HepG2 (cell line): ENCODE results near the gene DSG4. TPM values are rescaled to one million over a fixed set of nuclear protein-coding genes. Genes with fewer than 3 reads are reported as not detected.

ENCODE experiments used
- BRCA1 ChIP-seq: sonication (generic); formaldehyde crosslinking; IDR thresholded peaks from 2 replicates; pipeline ENCODE4 v1.4.0; 2020; ENCODE audit warnings: missing genetic modification reagents
- CC2D1A ChIP-seq: sonication (generic); formaldehyde crosslinking; IDR thresholded peaks from 2 replicates; pipeline ENCODE4 v1.8.1; 2023; ENCODE audit warnings: mild to moderate bottlenecking, missing genetic modification reagents
- CREB1 ChIP-seq, 2 experiments: fragments of 450-650 bp in 1 of 2; IDR thresholded peaks; 2 replicates each; pipeline ENCODE4 v1.6.1; 2016 to 2017; ENCODE audit warnings: control low read depth in 1 of 2, mild to moderate bottlenecking in 1 of 2, missing compliant biosample characterization in 1 of 2, missing genetic modification characterization in 1 of 2
- DRAP1 ChIP-seq: IDR thresholded peaks from 2 replicates; pipeline ENCODE4 v1.6.1; 2016; ENCODE audit warnings: missing genetic modification reagents, missing compliant biosample characterization
- FOXO1 ChIP-seq: sonication (generic); formaldehyde crosslinking; IDR thresholded peaks from 2 replicates; pipeline ENCODE4 v1.4.0; 2020; ENCODE audit warnings: missing genetic modification reagents
- FOXO4 ChIP-seq: sonication (generic); formaldehyde crosslinking; conservative IDR thresholded peaks from 2 replicates; pipeline ENCODE4 v1.8.1; 2023; ENCODE audit warnings: missing genetic modification reagents
- KDM6A ChIP-seq: IDR thresholded peaks from 2 replicates; pipeline ENCODE4 v1.6.1; 2016; ENCODE audit warnings: low read depth
- MED1 ChIP-seq: sonication (generic); formaldehyde crosslinking; IDR thresholded peaks from 2 replicates; pipeline ENCODE4 v1.4.0; 2020; ENCODE audit warnings: missing genetic modification reagents
- PATZ1 ChIP-seq: sonication (generic); formaldehyde crosslinking; IDR thresholded peaks from 2 replicates; pipeline ENCODE4 v1.4.0; 2020; ENCODE audit warnings: missing genetic modification reagents
- PAXIP1 ChIP-seq: sonication (generic); formaldehyde crosslinking; conservative IDR thresholded peaks from 2 replicates; pipeline ENCODE4 v1.4.0; 2020; ENCODE audit warnings: mild to moderate bottlenecking, missing genetic modification reagents, moderate library complexity
- RAD21 ChIP-seq: fragments of 450-650 bp; formaldehyde crosslinking; IDR thresholded peaks from 2 replicates; pipeline ENCODE4 v1.5.0; 2020; ENCODE audit warnings: mild to moderate bottlenecking
- RCOR2 ChIP-seq: IDR thresholded peaks from 2 replicates; pipeline ENCODE4 v1.6.1; 2016; ENCODE audit warnings: missing biosample characterization, missing genetic modification reagents
- REST ChIP-seq, 2 experiments: IDR thresholded peaks; 2 replicates each; pipeline ENCODE4 v1.6.1; 2011 to 2012; ENCODE audit warnings: low read length in 2 of 2, borderline replicate concordance in 1 of 2, low read depth in 1 of 2, mild to moderate bottlenecking in 1 of 2, moderate library complexity in 1 of 2
- ZGPAT ChIP-seq: IDR thresholded peaks from 2 replicates; pipeline ENCODE4 v1.6.1; 2016; ENCODE audit warnings: mild to moderate bottlenecking
- ZKSCAN8 ChIP-seq: IDR thresholded peaks from 2 replicates; pipeline ENCODE4 v1.6.1; 2016; ENCODE audit warnings: borderline replicate concordance, missing genetic modification reagents, missing compliant biosample characterization
- polyA plus RNA-seq, 8 experiments: library from polyadenylated mRNA; depleted of rRNA in 3 of 8; stranded (reverse) in 7 of 8; unstranded in 1 of 8; fragments of >200 nt; fragmentation: Illumina TruSeq in 4 of 8; extraction: Trizol in 4 of 8; gene quantifications; 2 replicates each; pipeline versions ENCODE4 v1.2.1 to v1.2.3, GENCODE V29; 2011 to 2016; ENCODE audit warnings: low read depth in 4 of 8, missing spikeins in 1 of 8, mixed read lengths in 1 of 8; ENCODE audit not compliant: insufficient read depth in 1 of 8
- total RNA-seq, 5 experiments: library from RNA; depleted of rRNA; stranded (reverse); fragments of >200 nt; fragmentation: Illumina TruSeq; extraction: Trizol; gene quantifications; 2 replicates each; pipeline ENCODE4 v1.2.3, GENCODE V29; 2016; ENCODE audit warnings: low read depth in 1 of 5

Gene DSG4
- total and polyA plus RNA-seq, 2 of the 13 experiments (the other 11 are each of a cell fraction or from before 2014, with no cell fraction given) = 0.07 TPM; not detected in 1

- no peak for TF ChIP-seq CC2D1A (CRISPR knock-in tag)
- peak; percentile 90 for TF ChIP-seq KDM6A (CRISPR knock-in tag)
- no peak for TF ChIP-seq BRCA1
- peak; percentile 98 for TF ChIP-seq PAXIP1
- TF ChIP-seq REST (IDR thresholded peaks at IDR 0.05; ENCODE audit: borderline replicate concordance in 1 of 2, low read depth in 1 of 2, low read length in 2 of 2) = peak in 1 of 2 experiments; percentile 50; a peak in 1 of 4 replicates
- no peak for TF ChIP-seq CREB1 (IDR thresholded peaks at IDR 0.05)
- peak; percentile 78; the same call in 1 of the 2 replicates for TF ChIP-seq CREB1 (CRISPR knock-in tag; IDR thresholded peaks at IDR 0.05)
- peak; percentile 74; the same call in 1 of the 2 replicates for TF ChIP-seq FOXO1 (CRISPR knock-in tag)
- TF ChIP-seq RCOR2 (CRISPR knock-in tag) = peak; percentile 75; the same call in 1 of the 2 replicates
- TF ChIP-seq DRAP1 (CRISPR knock-in tag) = 0 out of 2 replicates have a peak, but pooled peaks have one; percentile 22
- TF ChIP-seq MED1 = peak; percentile 89
- TF ChIP-seq FOXO4 (CRISPR knock-in tag) = no peak
- TF ChIP-seq RAD21 (CRISPR knock-in tag) = peak; percentile 6; the same call in 1 of the 2 replicates
- TF ChIP-seq ZGPAT (CRISPR knock-in tag) = peak; percentile 76
- peak; percentile 52; the same call in 1 of the 2 replicates for TF ChIP-seq PATZ1 (CRISPR knock-in tag)
- peak; percentile 54; the same call in 1 of the 2 replicates for TF ChIP-seq ZKSCAN8 (CRISPR knock-in tag)
Observed at GRCh38 chr18:31396796-31397612, 20.4 kb downstream of the DSG4 start (continued).
